CD8-positive, alpha-beta memory T cell (primary cell): ENCODE data around the gene FAM13A. TPM values are rescaled to one million over a fixed set of nuclear protein-coding genes. Genes with fewer than 3 reads are reported as not detected.

ENCODE experiments used
- CTCF ChIA-PET: fragments of 350-600 bp; sonication (Branson Sonifier 250); formaldehyde crosslinking; loops from one replicate; lab custom pipeline; 2021; ENCODE audit warnings: antibody characterized with exemption; lab: Charles Lee
- POLR2A ChIA-PET: fragments of 350-600 bp; sonication (Branson Sonifier 250); formaldehyde crosslinking; loops from one replicate; lab custom pipeline; 2021; ENCODE audit warnings: antibody characterized with exemption; lab: Charles Lee
- DNase-seq, 5 donors: peaks; one replicate each; pipeline versions ENCODE4 v3.0.0 to v3.0.0-alpha.2; 2020 to 2022; ENCODE audit warnings: mixed read lengths in 1 of 5
- H3K27ac ChIP-seq: one replicate; pipeline ENCODE4 v1.7.0; 2013; ENCODE audit warnings: low read depth, mild to moderate bottlenecking, low read length, moderate library complexity
- H3K27me3 ChIP-seq: 2 replicates; pipeline ENCODE4 v1.7.0; 2013; ENCODE audit warnings: low read length, mild to moderate bottlenecking; ENCODE audit not compliant: insufficient read depth, poor library complexity, severe bottlenecking
- H3K36me3 ChIP-seq: 2 replicates; pipeline ENCODE4 v1.7.0; 2013; ENCODE audit warnings: mild to moderate bottlenecking, low read length, moderate library complexity; ENCODE audit not compliant: insufficient read depth
- H3K4me1 ChIP-seq: 2 replicates; pipeline ENCODE4 v1.7.0; 2013; ENCODE audit warnings: mild to moderate bottlenecking, low read length, moderate library complexity; ENCODE audit not compliant: insufficient read depth
- H3K4me3 ChIP-seq: 2 replicates; pipeline ENCODE4 v1.7.0; 2013; ENCODE audit warnings: mild to moderate bottlenecking, low read length
- H3K9me3 ChIP-seq: 2 replicates; pipeline ENCODE4 v1.7.0; 2013; ENCODE audit warnings: mild to moderate bottlenecking, low read length
- H3K27ac Mint-ChIP-seq, 8 donors: one replicate each; pipeline ENCODE4 v1.8.0; 2020 to 2021; ENCODE audit warnings: mixed read lengths in 8 of 8, mild to moderate bottlenecking in 6 of 8, inconsistent platforms in 3 of 8, moderate library complexity in 3 of 8
- H3K27me3 Mint-ChIP-seq, 2 donors: one replicate each; pipeline ENCODE4 v1.8.0; 2020 to 2021; ENCODE audit warnings: mixed read lengths in 2 of 2, mild to moderate bottlenecking in 1 of 2, moderate library complexity in 1 of 2
- H3K36me3 Mint-ChIP-seq, 3 donors: one replicate each; pipeline ENCODE4 v1.8.0; 2020 to 2021; ENCODE audit warnings: mixed read lengths in 3 of 3, inconsistent platforms in 1 of 3, mild to moderate bottlenecking in 1 of 3
- H3K4me1 Mint-ChIP-seq, 3 donors: one replicate each; pipeline ENCODE4 v1.8.0; 2020 to 2021; ENCODE audit warnings: mixed read lengths in 3 of 3, inconsistent platforms in 1 of 3, mild to moderate bottlenecking in 1 of 3
- H3K4me3 Mint-ChIP-seq, 7 donors: one replicate each; pipeline ENCODE4 v1.8.0; 2020 to 2021; ENCODE audit warnings: mixed read lengths in 7 of 7, mild to moderate bottlenecking in 6 of 7, moderate library complexity in 4 of 7, inconsistent platforms in 2 of 7
- H3K9me3 Mint-ChIP-seq, 5 donors: one replicate each; pipeline ENCODE4 v1.8.0; 2020 to 2022; ENCODE audit warnings: mixed read lengths in 5 of 5, mild to moderate bottlenecking in 3 of 5, moderate library complexity in 2 of 5, inconsistent platforms in 1 of 5
- polyA plus RNA-seq: library from polyadenylated mRNA; unstranded; fragments of 300-500 nt; fragmentation: Illumina TruSeq; gene quantifications from one replicate; pipeline ENCODE4 v1.2.3, GENCODE V29; 2021
- total RNA-seq, 2 experiments: library from RNA; stranded (reverse); gene quantifications; one replicate each; pipeline ENCODE4 v1.2.3, GENCODE V29; 2021

Gene FAM13A
- total and polyA plus RNA-seq, 3 experiments from 2014 or later = 1.4 to 1.6 (median 1.4) TPM

DNA sequence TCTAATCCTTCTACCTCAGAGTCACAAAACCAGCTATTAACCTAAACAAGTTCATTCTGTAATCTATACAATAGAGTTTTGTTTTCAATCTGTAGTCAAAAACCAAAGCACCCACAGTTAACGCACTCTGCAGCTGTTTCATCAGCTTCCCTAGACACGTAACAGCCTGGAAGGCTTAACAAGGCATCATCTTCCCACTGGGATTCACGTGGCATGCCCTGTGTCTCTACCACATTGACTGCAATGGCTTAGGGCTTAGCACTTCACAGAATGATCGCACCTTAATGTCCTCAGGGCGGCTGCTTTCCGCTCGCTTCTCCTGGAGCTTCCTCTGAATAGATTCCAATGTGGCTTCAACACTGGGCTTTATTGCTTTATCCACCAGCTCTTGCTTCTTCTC lies 309.6 kb downstream of the FAM13A start:
- no peak overlapping the region for H3K27ac ChIP-seq
- no peak overlapping the region for H3K4me3 ChIP-seq
- H3K4me1 ChIP-seq = no peaks in the 10 kb centered on the region
- Mint-ChIP-seq H3K9me3 (no peaks in the 10 kb centered on the region), H3K4me1 (no peaks in the 10 kb centered on the region), H3K27me3 (no peaks in the 10 kb centered on the region), H3K4me3 (no peak overlapping the region), H3K27ac (no peak overlapping the region), H3K36me3 (peaks cover 17 to 41% (median 23%) of the 10 kb centered on the region in 3 donors)
- DNase-seq = no peak
- ChIA-PET POLR2A (no interaction called here), CTCF (interaction anchor here (1.2 to 1.3 kb wide), 2 partner anchors 12 kb away, joined by 3 read pairs; no protein-coding TSS in a partner anchor)
- H3K27me3 ChIP-seq = no peaks in the 10 kb centered on the region
- H3K36me3 ChIP-seq = peaks cover 27% of the 10 kb centered on the region
- H3K9me3 ChIP-seq = no peaks in the 10 kb centered on the region

DNA sequence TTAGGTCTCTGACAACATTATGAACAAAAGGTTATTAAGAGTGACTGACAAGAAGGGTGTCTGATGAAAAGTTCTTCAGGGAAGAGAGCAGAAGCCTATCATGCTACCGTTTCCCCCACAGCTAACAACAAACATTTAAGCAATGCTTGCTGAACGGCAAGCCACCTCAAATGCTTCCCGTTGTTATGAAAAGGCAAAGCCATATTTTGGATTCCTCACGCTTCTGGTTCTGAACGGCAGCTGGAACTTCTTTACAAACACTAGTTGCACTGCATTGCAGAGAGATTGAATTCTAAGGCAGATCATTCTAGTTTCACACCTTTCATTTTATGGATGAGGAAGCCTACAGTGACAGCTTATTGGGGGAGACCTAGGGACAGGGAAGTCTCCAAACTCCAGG lies 310.8 kb downstream of the FAM13A start:
- Mint-ChIP-seq H3K36me3 (peaks cover 17 to 40% (median 23%) of the 10 kb centered on the region in 3 donors), H3K27me3 (no peaks in the 10 kb centered on the region)
- CTCF ChIA-PET = no interaction called here

GRCh38 chr4:88745581-88746163 lies 311.3 kb downstream of the FAM13A start:
- Mint-ChIP-seq H3K9me3 (no peaks in the 10 kb centered on the region), H3K27ac (no peak overlapping the region), H3K36me3 (peaks cover 17 to 39% (median 23%) of the 10 kb centered on the region in 3 donors), H3K27me3 (no peaks in the 10 kb centered on the region), H3K4me3 (no peak overlapping the region), H3K4me1 (no peaks in the 10 kb centered on the region)
- peaks cover 27% of the 10 kb centered on the region for H3K36me3 ChIP-seq
- no peak for DNase-seq
- no peaks in the 10 kb centered on the region for H3K4me1 ChIP-seq
- CTCF ChIA-PET = no interaction called here
- no peak overlapping the region for H3K4me3 ChIP-seq
- no peaks in the 10 kb centered on the region for H3K27me3 ChIP-seq
- no peaks in the 10 kb centered on the region for H3K9me3 ChIP-seq
- POLR2A ChIA-PET = no interaction called here
- H3K27ac ChIP-seq = no peak overlapping the region

More for the DNA sequence above, 310.8 kb downstream of the FAM13A start:
- Mint-ChIP-seq H3K9me3 (no peaks in the 10 kb centered on the region), H3K27ac (no peak overlapping the region), H3K4me1 (no peaks in the 10 kb centered on the region), H3K4me3 (no peak overlapping the region)
- no peak overlapping the region for H3K27ac ChIP-seq
- no peak overlapping the region for H3K4me3 ChIP-seq
- no peak for DNase-seq
- no peaks in the 10 kb centered on the region for H3K27me3 ChIP-seq
- peaks cover 27% of the 10 kb centered on the region for H3K36me3 ChIP-seq
- H3K9me3 ChIP-seq = no peaks in the 10 kb centered on the region
- POLR2A ChIA-PET = no interaction called here
- H3K4me1 ChIP-seq = no peaks in the 10 kb centered on the region

DNA sequence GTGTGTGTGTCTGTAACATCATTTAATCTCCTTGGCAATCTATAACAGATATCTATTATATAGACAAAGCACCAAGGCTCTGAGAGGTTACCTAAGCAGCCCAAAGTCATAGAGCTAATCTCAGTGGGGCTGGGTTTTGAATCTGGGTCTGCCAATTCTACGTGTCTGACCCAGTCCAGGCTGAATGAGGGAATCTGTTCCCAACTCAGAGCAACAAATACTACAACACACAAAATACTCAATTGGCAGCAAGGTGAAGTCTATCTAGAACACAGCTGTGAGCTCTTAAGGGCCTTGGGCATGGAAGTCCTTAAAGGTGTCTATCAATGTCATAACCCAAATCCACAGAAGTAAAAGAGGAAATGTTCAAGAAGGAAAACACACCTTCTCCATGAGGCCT lies 311.8 kb downstream of the FAM13A start:
- no peak overlapping the region for H3K4me3 Mint-ChIP-seq
- Histone ChIP-seq H3K27ac (no peak overlapping the region), H3K9me3 (no peaks in the 10 kb centered on the region), H3K4me1 (no peaks in the 10 kb centered on the region), H3K27me3 (no peaks in the 10 kb centered on the region), H3K36me3 (peaks cover 25% of the 10 kb centered on the region), H3K4me3 (no peak overlapping the region)
- H3K36me3 Mint-ChIP-seq = peaks cover 16 to 35% (median 23%) of the 10 kb centered on the region in 3 donors
- POLR2A ChIA-PET = no interaction called here
- no peak for DNase-seq
- no peaks in the 10 kb centered on the region for H3K4me1 Mint-ChIP-seq
- no peaks in the 10 kb centered on the region for H3K27me3 Mint-ChIP-seq
- CTCF ChIA-PET = no interaction called here
- no peak overlapping the region for H3K27ac Mint-ChIP-seq
- no peaks in the 10 kb centered on the region for H3K9me3 Mint-ChIP-seq

DNA sequence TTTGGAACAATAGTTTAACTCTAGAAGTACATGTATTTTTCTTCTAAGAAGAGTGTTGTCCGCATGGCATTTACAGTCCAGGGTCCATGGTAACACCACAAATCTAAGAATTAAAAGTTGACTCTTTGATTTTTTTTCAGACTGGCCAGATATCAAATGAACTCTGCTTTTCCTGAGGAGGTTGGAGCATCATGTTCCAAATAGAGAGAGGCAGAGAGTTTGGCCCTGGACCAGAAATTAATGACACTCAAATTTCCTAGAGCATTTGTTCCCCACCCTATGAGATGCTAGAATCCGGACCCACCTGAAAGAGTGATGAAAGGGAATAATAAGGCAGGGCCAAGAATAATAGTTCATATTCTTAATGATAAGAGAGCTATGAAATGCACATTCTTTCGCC lies 312.4 kb downstream of the FAM13A start:
- Histone ChIP-seq H3K4me3 (no peak overlapping the region), H3K4me1 (no peaks in the 10 kb centered on the region), H3K27me3 (no peaks in the 10 kb centered on the region), H3K9me3 (no peaks in the 10 kb centered on the region), H3K27ac (no peak overlapping the region), H3K36me3 (peaks cover 19% of the 10 kb centered on the region)
- Mint-ChIP-seq H3K27ac (no peak overlapping the region), H3K36me3 (peaks cover 12 to 29% (median 21%) of the 10 kb centered on the region in 3 donors), H3K9me3 (no peaks in the 10 kb centered on the region), H3K4me3 (no peak overlapping the region), H3K27me3 (no peaks in the 10 kb centered on the region), H3K4me1 (no peaks in the 10 kb centered on the region)
- no peak for DNase-seq
- ChIA-PET POLR2A (no interaction called here), CTCF (no interaction called here)

DNA sequence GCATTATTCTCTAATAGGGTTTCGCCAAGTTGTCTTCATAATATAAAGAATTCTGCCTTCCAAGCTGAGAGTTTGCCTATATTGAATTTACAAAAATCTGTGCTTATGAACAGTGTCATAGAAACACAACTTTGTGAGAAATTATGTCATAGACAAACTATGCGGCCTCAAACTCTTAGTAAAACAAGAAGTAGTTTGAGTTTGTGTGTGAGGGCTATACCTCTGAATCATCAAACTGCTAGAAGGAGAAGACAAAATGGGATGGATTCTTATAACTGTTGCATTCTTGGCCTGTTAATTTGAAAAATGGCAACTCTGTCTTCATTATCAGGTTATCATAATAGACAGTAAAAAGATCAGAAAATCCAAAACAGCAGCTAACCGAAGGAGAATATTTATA lies 313.3 kb downstream of the FAM13A start:
- DNase-seq = no peak
- Mint-ChIP-seq H3K36me3 (peaks cover 7 to 23% (median 15%) of the 10 kb centered on the region in 3 donors), H3K9me3 (no peaks in the 10 kb centered on the region), H3K4me1 (peaks cover 0 to 3% (median 0%) of the 10 kb centered on the region in 3 donors), H3K27ac (no peak overlapping the region), H3K4me3 (no peak overlapping the region), H3K27me3 (peaks cover 0 to 1% of the 10 kb centered on the region in 2 donors)
- H3K4me1 ChIP-seq = peaks cover under 1% of the 10 kb centered on the region
- ChIA-PET CTCF (no interaction called here), POLR2A (no interaction called here)
- peaks cover 10% of the 10 kb centered on the region for H3K36me3 ChIP-seq
- H3K4me3 ChIP-seq = no peak overlapping the region
- H3K9me3 ChIP-seq = no peaks in the 10 kb centered on the region
- H3K27ac ChIP-seq = no peak overlapping the region
- H3K27me3 ChIP-seq = no peaks in the 10 kb centered on the region

- Mint-ChIP-seq H3K27ac (no peak overlapping the region), H3K36me3 (peaks cover 0 to 17% (median 8%) of the 10 kb centered on the region in 3 donors), H3K4me1 (peaks cover 7 to 15% (median 7%) of the 10 kb centered on the region in 3 donors), H3K27me3 (peaks cover 0 to 1% of the 10 kb centered on the region in 2 donors), H3K4me3 (no peak overlapping the region), H3K9me3 (no peaks in the 10 kb centered on the region)
- Histone ChIP-seq H3K27ac (no peak overlapping the region), H3K36me3 (peaks cover 9% of the 10 kb centered on the region), H3K27me3 (no peaks in the 10 kb centered on the region), H3K4me1 (peaks cover 10% of the 10 kb centered on the region), H3K4me3 (no peak overlapping the region), H3K9me3 (no peaks in the 10 kb centered on the region)
- ChIA-PET POLR2A (no interaction called here), CTCF (interaction anchor here (1.3 kb wide), 1 partner anchor 14 kb away, joined by 3 read pairs; no protein-coding TSS in a partner anchor)
- no peak for DNase-seq
Observed at GRCh38 chr4:88742561-88742960, 314.4 kb downstream of the FAM13A start.

- no peaks in the 10 kb centered on the region for H3K36me3 ChIP-seq
- H3K4me3 ChIP-seq = no peak overlapping the region
- ChIA-PET POLR2A (no interaction called here), CTCF (no interaction called here)
- Mint-ChIP-seq H3K27me3 (peaks cover 0 to 1% of the 10 kb centered on the region in 2 donors), H3K27ac (peak overlapping the region in 1 of 8 donors; percentile 47), H3K4me3 (no peak overlapping the region), H3K4me1 (peaks cover 10 to 21% (median 18%) of the 10 kb centered on the region in 3 donors), H3K9me3 (no peaks in the 10 kb centered on the region), H3K36me3 (peaks cover 0 to 4% (median 0%) of the 10 kb centered on the region in 3 donors)
- no peaks in the 10 kb centered on the region for H3K9me3 ChIP-seq
- H3K27ac ChIP-seq = no peak overlapping the region
- DNase-seq = no peak
- H3K4me1 ChIP-seq = peaks cover 10% of the 10 kb centered on the region
- H3K27me3 ChIP-seq = no peaks in the 10 kb centered on the region
Observed at GRCh38 chr4:88738180-88738579, 318.8 kb downstream of the FAM13A start.
